ENCODE results near the gene ELMO1.

GRCh38 chr7:36999626-37000485, 448.8 kb downstream of the ELMO1 start:
- TF ChIP-seq CTCF (IDR thresholded peaks at IDR 0.05; ENCODE audit: borderline replicate concordance, extremely low read depth, low read length, poor library complexity, severe bottlenecking): no peak
- no peak for TF ChIP-seq EZH2 (IDR thresholded peaks at IDR 0.05; ENCODE audit: borderline replicate concordance, low read depth, low read length, severe bottlenecking)

Data from DND-41 (cell line).